Mammary epithelial cell (primary cell): Measurements from ENCODE around the gene NMNAT2.

Experiments used
- EZH2 ChIP-seq: IDR thresholded peaks from 2 replicates; pipeline ENCODE4 v1.6.1; 2012; ENCODE audit warnings: low read length, inconsistent platforms, borderline replicate concordance
- TF ChIP-seq, protein P1 (sequence below), 2 donors: IDR thresholded peaks in 1 of 2; conservative IDR thresholded peaks in 1 of 2; 2 replicates each; pipeline ENCODE4 v1.5.1; 2011 to 2012; ENCODE audit warnings: inconsistent platforms in 2 of 2, low read length in 2 of 2, mild to moderate bottlenecking in 2 of 2, control low read depth in 1 of 2, low read depth in 1 of 2; ENCODE audit not compliant: insufficient read depth in 1 of 2; ENCODE audit errors: extremely low read depth in 1 of 2

DNA sequence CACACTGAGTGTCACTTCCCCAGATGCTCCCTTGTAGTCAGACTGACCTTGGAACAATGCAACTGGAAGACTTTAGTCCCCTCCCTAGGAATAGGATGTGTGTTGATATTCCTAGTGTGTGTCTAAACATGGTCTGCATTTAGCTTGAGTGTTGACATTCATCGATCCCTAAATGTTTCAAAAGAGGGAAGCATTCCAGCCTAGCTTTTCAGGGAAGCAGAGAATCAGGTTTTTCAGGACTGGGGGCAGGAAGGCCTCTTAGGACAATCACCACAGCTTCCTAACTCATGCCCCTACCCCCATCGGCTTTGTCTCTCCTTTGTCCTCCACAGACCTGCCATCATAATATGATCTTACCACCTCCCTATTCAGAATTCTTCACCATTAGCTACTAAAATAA lies 43.4 kb downstream of the NMNAT2 start:
- TF ChIP-seq, protein P1, sequence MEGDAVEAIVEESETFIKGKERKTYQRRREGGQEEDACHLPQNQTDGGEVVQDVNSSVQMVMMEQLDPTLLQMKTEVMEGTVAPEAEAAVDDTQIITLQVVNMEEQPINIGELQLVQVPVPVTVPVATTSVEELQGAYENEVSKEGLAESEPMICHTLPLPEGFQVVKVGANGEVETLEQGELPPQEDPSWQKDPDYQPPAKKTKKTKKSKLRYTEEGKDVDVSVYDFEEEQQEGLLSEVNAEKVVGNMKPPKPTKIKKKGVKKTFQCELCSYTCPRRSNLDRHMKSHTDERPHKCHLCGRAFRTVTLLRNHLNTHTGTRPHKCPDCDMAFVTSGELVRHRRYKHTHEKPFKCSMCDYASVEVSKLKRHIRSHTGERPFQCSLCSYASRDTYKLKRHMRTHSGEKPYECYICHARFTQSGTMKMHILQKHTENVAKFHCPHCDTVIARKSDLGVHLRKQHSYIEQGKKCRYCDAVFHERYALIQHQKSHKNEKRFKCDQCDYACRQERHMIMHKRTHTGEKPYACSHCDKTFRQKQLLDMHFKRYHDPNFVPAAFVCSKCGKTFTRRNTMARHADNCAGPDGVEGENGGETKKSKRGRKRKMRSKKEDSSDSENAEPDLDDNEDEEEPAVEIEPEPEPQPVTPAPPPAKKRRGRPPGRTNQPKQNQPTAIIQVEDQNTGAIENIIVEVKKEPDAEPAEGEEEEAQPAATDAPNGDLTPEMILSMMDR (conservative IDR thresholded peaks at IDR 0.05 in 1 of 2, IDR thresholded peaks at IDR 0.05 in 1 of 2; ENCODE audit: extremely low read depth in 1 of 2, insufficient read depth in 1 of 2, low read depth in 1 of 2, low read length in 2 of 2): no peak
- no peak for TF ChIP-seq EZH2
